Frontal cortex (tissue), 4 donors: ENCODE data around the gene PARP16. TPM values are rescaled to one million over a fixed set of nuclear protein-coding genes. Genes with fewer than 3 reads are reported as not detected.

ENCODE experiments used
- DNase-seq, 2 donors: peaks; one replicate each; pipeline ENCODE4 v3.0.0; 2012; ENCODE audit warnings: low spot score in 2 of 2
- FAIRE-seq: peaks from 2 replicates; lab custom pipeline; 2012; peaks lifted over from hg19 to GRCh38; lab: Jason Lieb, UNC
- small RNA-seq: library from RNA; depleted of rRNA; stranded (forward); fragments of <200 nt; gene quantifications from one replicate; pipeline ENCODE3, GENCODE V24; 2014
- total RNA-seq: library from RNA; depleted of rRNA; stranded (reverse); fragments of >200 nt; gene quantifications from one replicate; pipeline ENCODE4 v1.2.3, GENCODE V29; 2014
- donor health status: control.
- donor health status: control.
- donor health status: control.

The PARP16 gene
- total RNA-seq, 1 donor from 2014 or later, result 8.6 TPM

- no peak for DNase-seq
- no peak for FAIRE-seq
These were observed 75.8 kb downstream of the PARP16 start, which contains the start of gene CILP for GRCh38 chr15:65210770-65211481. Gene CILP (minus strand): TSS chr15:65211473. CDS start chr15:65209755, 1,718 bp downstream.

DNA sequence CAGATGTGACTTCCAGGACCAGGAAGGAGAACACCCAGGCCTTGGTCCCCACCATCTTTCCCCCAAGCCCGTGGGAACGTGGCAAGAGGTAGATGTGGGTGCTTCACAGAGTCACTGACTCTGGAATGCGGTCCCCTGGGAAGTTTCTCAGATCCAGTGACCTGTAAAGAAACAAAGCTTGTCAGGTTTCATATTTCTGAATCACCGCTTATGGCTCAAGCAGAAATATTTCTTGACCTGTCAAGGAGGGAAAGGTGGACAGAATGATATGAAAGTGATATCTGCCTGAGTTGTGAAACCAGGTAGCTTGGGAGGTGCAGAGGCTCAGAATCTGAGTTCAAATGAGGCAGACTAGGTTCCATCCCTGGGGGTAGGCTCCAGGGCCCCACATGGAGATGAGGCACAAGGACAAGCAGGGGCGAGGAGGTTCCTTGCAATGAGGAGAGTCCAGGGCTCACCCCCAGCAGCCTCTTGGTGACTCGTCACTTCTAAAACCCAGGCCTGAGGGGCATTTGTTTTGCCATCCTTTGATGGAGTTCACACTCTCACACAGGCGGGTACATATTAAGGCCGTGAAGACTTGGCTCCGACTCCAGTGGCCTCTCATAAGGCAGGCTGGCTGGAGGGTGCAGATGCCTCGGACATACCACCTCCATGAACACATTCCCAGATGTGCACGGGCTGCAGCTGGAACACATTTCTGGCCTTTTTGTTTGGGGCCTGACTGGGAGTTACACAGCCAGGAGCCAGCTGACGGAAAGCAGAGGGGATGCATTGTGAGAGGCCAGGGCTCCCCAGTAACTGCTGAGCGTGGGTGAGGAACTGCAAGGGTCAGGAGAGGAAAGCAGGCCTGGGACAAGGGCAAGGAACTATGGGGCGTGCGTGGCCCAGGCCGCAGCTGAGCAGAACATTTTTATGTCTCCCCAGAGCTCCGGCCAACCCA is 76.7 kb downstream of the PARP16 start:
- DNase-seq (no peak), FAIRE-seq (no peak)

DNA sequence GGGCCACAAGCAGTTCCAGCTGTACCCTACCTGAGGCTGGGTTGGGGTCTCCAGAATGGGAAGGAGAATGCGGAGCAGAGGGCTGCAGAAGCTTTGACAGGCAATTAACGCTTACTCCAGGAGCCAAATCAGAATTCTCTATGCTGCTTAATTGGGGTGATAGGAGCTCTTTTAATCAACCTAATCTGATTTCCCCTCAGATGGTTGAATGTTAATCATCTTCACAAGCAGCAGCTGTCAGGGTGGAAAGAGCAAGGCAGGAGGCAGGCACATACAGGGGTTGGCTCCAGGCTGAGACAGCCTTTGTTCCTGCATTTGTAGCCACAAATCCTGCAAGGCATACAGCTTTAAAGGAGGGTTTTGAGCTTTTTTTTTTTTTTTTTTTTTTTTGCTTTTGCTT is 78.0 kb downstream of the PARP16 start:
- DNase-seq, result no peak
- no peak for FAIRE-seq

Small RNA genes lying within 50 kb of the gene (small RNA-seq; reads per million reads assigned to genes)
- not detected for gene AC068213.1
- 379,421 reads per million, percentile 100 among the genes with 10 or more reads in this experiment for gene RNU5A-1
- 150,688 reads per million, percentile 100 among the genes with 10 or more reads in this experiment for gene RNU5B-1
- gene RNU6-686P, result not detected
- gene SNORA24B, result not detected

Other genes with a start within 250 kb of the PARP16 start
- not detected for gene SLC51B, start 241.5 kb downstream of the PARP16 start, total RNA-seq
- 2.4 TPM for gene RASL12, start 218.9 kb downstream of the PARP16 start, total RNA-seq
- not detected for gene KBTBD13, start 210.1 kb downstream of the PARP16 start, total RNA-seq
- gene UBAP1L, start 171.7 kb downstream of the PARP16 start, total RNA-seq, result 2.0 TPM
- 13.9 TPM for gene PDCD7, start 153.1 kb downstream of the PARP16 start, total RNA-seq
- gene CLPX, start 101.5 kb downstream of the PARP16 start, total RNA-seq, result 73.4 TPM
- 0.41 TPM for gene CILP, start 75.4 kb downstream of the PARP16 start, total RNA-seq
- not detected for gene RNU5A-1, start 9.2 kb upstream of the PARP16 start, total RNA-seq
- gene RNU5B-1, start 17.8 kb upstream of the PARP16 start, total RNA-seq, result not detected
- 6.9 TPM for gene IGDCC3, start 91.1 kb upstream of the PARP16 start, total RNA-seq
- gene IGDCC4, start 136.1 kb upstream of the PARP16 start, total RNA-seq, result 6.9 TPM
- 87.2 TPM for gene DPP8, start 230.8 kb upstream of the PARP16 start, total RNA-seq
- 128 TPM for gene HACD3, start 243.6 kb upstream of the PARP16 start, total RNA-seq